NCI-H2196 treated with DMSO at 0.1 percent for 48 hours (cell line): ENCODE data around the gene CEBPB.
"Not testable (repeated sequence)": the region's sequence is repeated elsewhere in the genome, so short reads cannot be mapped to it uniquely, and the experiment has no call there.

ENCODE experiments used
- DNase-seq: peaks from one replicate; lab custom pipeline; 2025; ENCODE audit not compliant: unreplicated experiment; lab: John Stamatoyannopoulos, UW

The CEBPB gene

GRCh38 chr20:50192364-50193198, 2.0 kb downstream of the CEBPB start:
- DNase-seq, result peak; percentile 43

GRCh38 chr20:50193199-50193835, 2.7 kb downstream of the CEBPB start:
- no peak for DNase-seq

- DNase-seq, result no peak
Measured at GRCh38 chr20:50193836-50194421, 3.3 kb downstream of the CEBPB start.

- DNase-seq, result no peak
Measured at GRCh38 chr20:50194422-50194830, 3.8 kb downstream of the CEBPB start.

GRCh38 chr20:50194831-50195523, 4.3 kb downstream of the CEBPB start:
- no peak for DNase-seq

- DNase-seq, result no peak
Measured at GRCh38 chr20:50195524-50196120, 5.0 kb downstream of the CEBPB start.

GRCh38 chr20:50196248-50196647, 5.6 kb downstream of the CEBPB start:
- DNase-seq, result no peak

- no peak for DNase-seq
Measured at GRCh38 chr20:50196896-50197295, 6.3 kb downstream of the CEBPB start.

GRCh38 chr20:50197463-50198179, 7.0 kb downstream of the CEBPB start:
- DNase-seq, result no peak

GRCh38 chr20:50198180-50198666, 7.6 kb downstream of the CEBPB start:
- DNase-seq, result no peak

GRCh38 chr20:50198716-50199115, 8.1 kb downstream of the CEBPB start:
- DNase-seq, result no peak

GRCh38 chr20:50199703-50200102, 9.1 kb downstream of the CEBPB start:
- DNase-seq, result no peak

GRCh38 chr20:50200482-50201104, 10.0 kb downstream of the CEBPB start:
- no peak for DNase-seq

GRCh38 chr20:50201710-50202109, 11.1 kb downstream of the CEBPB start:
- DNase-seq, result not testable (repeated sequence)

GRCh38 chr20:50202677-50203076, 12.0 kb downstream of the CEBPB start:
- DNase-seq, result no peak

GRCh38 chr20:50203951-50204937, 13.6 kb downstream of the CEBPB start:
- DNase-seq, result no peak

GRCh38 chr20:50207026-50207425, 16.4 kb downstream of the CEBPB start:
- no peak for DNase-seq

GRCh38 chr20:50208085-50208491, 17.5 kb downstream of the CEBPB start:
- no peak for DNase-seq

- not testable (repeated sequence) for DNase-seq
Measured at GRCh38 chr20:50208815-50209214, 18.2 kb downstream of the CEBPB start.
